Activated CD4-positive, alpha-beta memory T cell treated with anti-CD3 and anti-CD28 coated beads for 36 hours (primary cell): ENCODE measurements around the gene FAM149A. TPM values are rescaled to one million over a fixed set of nuclear protein-coding genes. Genes with fewer than 3 reads are reported as not detected.
A peak's percentile ranks its signal among the peaks of the same experiment; 100 is the strongest.

Source experiments
- CTCF ChIA-PET: fragments of 350-600 bp; sonication (Branson Sonifier 250); formaldehyde crosslinking; loops from one replicate; lab custom pipeline; 2021; ENCODE audit warnings: antibody characterized with exemption, inconsistent platforms; lab: Charles Lee
- POLR2A ChIA-PET: fragments of 350-600 bp; sonication (Branson Sonifier 250); formaldehyde crosslinking; loops from one replicate; lab custom pipeline; 2021; ENCODE audit warnings: antibody characterized with exemption; lab: Charles Lee
- DNase-seq: peaks from one replicate; pipeline ENCODE4 v3.0.0-alpha.2; 2020
- H3K27ac Mint-ChIP-seq: one replicate; pipeline ENCODE4 v1.8.0; 2021; ENCODE audit warnings: mixed read lengths
- H3K27me3 Mint-ChIP-seq: one replicate; pipeline ENCODE4 v1.8.0; 2021; ENCODE audit warnings: mixed read lengths
- H3K36me3 Mint-ChIP-seq: one replicate; pipeline ENCODE4 v1.8.0; 2021; ENCODE audit warnings: mixed read lengths
- H3K4me1 Mint-ChIP-seq: one replicate; pipeline ENCODE4 v1.8.0; 2021; ENCODE audit warnings: low read depth, mixed read lengths
- H3K4me3 Mint-ChIP-seq: one replicate; pipeline ENCODE4 v1.8.0; 2021; ENCODE audit warnings: mild to moderate bottlenecking, mixed read lengths
- H3K9me3 Mint-ChIP-seq: one replicate; pipeline ENCODE4 v1.8.0; 2021; ENCODE audit warnings: mixed read lengths
- intact Hi-C: fragments of 100-400 bp; cut with micrococcal nuclease; formaldehyde crosslinking; loops from one replicate; pipeline ENCODE4 v1.15.1; 2023
- total RNA-seq, 2 experiments: library from RNA; stranded (reverse); gene quantifications; one replicate each; pipeline ENCODE4 v1.2.3, GENCODE V29; 2021

The FAM149A gene
- under 1 TPM; 0.40 to 0.46 TPM for total RNA-seq

DNA sequence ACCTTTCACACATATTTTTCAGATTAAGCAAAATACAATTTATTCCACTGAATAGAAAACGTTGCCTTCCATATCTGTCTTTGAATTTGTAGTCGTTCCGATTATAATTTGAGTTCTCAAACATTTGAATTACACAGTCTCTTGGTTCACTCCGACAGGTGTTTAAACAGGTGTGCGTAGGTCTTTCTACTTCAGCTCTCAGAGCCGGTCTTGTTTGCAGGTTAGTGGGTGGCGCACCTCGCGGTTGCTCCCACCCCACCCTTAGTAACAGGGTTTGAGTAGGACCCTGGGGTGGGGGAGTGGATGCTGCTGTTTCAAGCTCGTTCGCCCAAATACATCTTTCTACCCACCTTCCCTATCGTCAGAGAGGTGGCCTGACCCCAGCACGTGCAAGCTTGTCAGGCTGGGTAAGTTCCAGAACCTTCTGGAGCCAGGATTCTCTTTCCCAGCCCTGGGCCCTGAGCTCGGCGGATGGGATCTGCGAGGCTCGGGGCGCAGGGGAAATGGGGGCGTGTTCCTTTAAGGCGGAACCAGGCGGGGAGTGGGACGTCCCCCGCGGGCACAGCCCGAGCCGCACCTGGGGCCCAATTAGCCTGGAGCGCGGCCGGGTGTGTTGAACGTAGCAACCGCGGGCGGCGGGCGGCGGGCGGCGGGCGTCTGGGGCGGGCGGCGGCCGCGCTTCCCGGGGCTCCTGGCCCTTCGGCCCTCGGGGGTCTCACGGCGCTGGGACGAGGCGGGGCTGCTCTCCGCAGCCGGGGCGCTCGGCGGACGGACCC is at the start of gene FAM149A:
Gene FAM149A (plus strand): TSS at position 591 of the 776 bp plus-strand sequence.
- CTCF ChIA-PET = interaction anchor here (0.5 to 0.8 kb wide), 2 partner anchors 36 to 80 kb away, joined by 3 read pairs; partner anchors contain the start of gene TLR3
- peak; percentile 55 for DNase-seq
- peak within 1 kb of the TSS; percentile 54 for H3K4me3 Mint-ChIP-seq
- H3K36me3 Mint-ChIP-seq = no peaks in the 10 kb centered on the region
- H3K27me3 Mint-ChIP-seq = peaks cover 41% of the 10 kb centered on the region
- peaks cover 7% of the 10 kb centered on the region for H3K4me1 Mint-ChIP-seq
- H3K9me3 Mint-ChIP-seq = no peaks in the 10 kb centered on the region
- H3K27ac Mint-ChIP-seq = no peak within 1 kb of the TSS
- intact Hi-C loops = no loop called here
- POLR2A ChIA-PET = no interaction called here

DNA sequence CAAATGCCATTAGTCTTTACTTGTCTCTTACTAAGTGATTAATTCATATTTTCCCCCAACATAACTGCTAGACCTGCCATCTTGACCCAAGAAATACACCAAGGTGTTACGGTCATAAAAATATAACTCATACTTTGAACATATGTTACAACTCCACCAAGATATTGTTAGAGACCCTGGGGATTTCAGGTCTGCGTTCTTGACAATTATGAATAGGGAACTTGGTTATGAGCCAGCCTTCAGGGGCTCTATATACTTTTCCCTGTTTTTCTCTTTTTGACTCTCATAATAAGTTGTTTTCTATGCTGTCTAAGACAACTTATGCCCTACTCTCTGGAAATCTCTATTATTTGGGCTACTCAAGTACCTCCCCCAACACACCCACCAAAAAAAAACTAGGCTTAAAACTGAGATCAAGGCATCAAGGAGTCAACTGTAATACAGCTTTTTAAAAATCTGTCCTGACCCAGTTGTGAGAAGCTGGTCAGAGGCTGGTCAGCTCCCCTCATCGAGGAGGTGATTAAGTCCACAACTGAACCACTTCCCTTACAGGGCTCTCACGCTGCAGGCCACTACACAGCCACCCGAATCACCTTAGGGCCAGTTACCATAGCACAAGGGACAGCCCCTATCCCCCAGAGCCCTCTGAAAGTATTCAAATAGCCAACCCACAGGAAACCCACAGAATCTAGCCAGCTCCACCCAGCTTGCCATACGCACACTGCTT is 46.1 kb upstream of the FAM149A start:
- Mint-ChIP-seq H3K27me3 (peaks cover 6% of the 10 kb centered on the region), H3K4me3 (no peak overlapping the region), H3K4me1 (peaks cover 6% of the 10 kb centered on the region), H3K27ac (no peak overlapping the region), H3K9me3 (peaks cover 3% of the 10 kb centered on the region), H3K36me3 (peaks cover 3% of the 10 kb centered on the region)
- intact Hi-C loops = no loop called here
- peak; percentile 20 for DNase-seq
- POLR2A ChIA-PET = no interaction called here
- CTCF ChIA-PET = interaction anchor here (0.8 kb wide), 1 partner anchor 13 kb away, joined by 3 read pairs; no protein-coding TSS in a partner anchor

DNA sequence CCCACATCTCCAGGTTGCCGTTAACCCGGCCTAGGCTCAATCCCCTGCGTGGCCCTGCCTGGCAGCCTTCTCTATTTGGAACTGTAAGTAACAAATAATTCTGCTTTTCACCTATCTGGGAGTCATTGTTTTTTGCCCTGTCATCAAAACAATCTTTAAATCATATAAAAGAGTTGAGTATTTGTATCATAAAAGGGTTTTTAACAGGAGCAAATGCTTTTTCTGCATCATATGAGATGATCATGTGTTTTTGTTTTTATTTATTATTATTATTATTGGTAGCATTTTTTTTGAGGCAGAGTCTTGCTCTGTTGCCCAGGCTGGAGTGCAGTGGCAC is 45.6 kb upstream of the FAM149A start:
- H3K36me3 Mint-ChIP-seq = peaks cover 3% of the 10 kb centered on the region
- CTCF ChIA-PET = interaction anchor here (0.8 kb wide), 1 partner anchor 12 kb away, joined by 3 read pairs; no protein-coding TSS in a partner anchor
- intact Hi-C loops = no loop called here
- no peak overlapping the region for H3K4me3 Mint-ChIP-seq
- POLR2A ChIA-PET = no interaction called here
- H3K27me3 Mint-ChIP-seq = peaks cover 8% of the 10 kb centered on the region
- H3K27ac Mint-ChIP-seq = no peak overlapping the region
- H3K4me1 Mint-ChIP-seq = peaks cover 6% of the 10 kb centered on the region
- H3K9me3 Mint-ChIP-seq = peaks cover 3% of the 10 kb centered on the region
- no peak for DNase-seq

DNA sequence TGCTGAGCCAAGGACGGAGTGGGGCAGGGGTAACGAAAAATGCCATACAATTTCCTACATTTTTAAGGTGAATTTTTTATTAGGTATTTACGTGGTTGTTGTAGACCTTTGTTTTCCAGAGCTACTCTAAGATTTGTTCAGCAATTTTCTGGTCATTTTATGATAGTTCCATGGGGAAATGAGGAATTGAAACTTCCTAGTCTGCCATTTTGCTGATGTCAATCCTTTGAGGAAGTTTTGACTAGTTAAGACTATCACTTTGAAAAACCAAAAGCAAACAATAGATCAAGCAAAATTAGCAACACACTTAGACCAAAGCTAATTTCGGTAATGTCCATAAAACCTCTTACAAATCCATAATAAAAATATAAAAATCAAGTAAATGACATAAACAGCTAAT is 42.6 kb upstream of the FAM149A start:
- ChIA-PET POLR2A (no interaction called here), CTCF (interaction anchor here (1.2 kb wide), 1 partner anchor 21 kb away, joined by 3 read pairs; no protein-coding TSS in a partner anchor)
- Mint-ChIP-seq H3K27me3 (peaks cover 9% of the 10 kb centered on the region), H3K4me1 (peaks cover 6% of the 10 kb centered on the region), H3K4me3 (no peak overlapping the region), H3K36me3 (peaks cover 3% of the 10 kb centered on the region), H3K9me3 (peaks cover 3% of the 10 kb centered on the region), H3K27ac (no peak overlapping the region)
- intact Hi-C loops = no loop called here
- no peak for DNase-seq

DNA sequence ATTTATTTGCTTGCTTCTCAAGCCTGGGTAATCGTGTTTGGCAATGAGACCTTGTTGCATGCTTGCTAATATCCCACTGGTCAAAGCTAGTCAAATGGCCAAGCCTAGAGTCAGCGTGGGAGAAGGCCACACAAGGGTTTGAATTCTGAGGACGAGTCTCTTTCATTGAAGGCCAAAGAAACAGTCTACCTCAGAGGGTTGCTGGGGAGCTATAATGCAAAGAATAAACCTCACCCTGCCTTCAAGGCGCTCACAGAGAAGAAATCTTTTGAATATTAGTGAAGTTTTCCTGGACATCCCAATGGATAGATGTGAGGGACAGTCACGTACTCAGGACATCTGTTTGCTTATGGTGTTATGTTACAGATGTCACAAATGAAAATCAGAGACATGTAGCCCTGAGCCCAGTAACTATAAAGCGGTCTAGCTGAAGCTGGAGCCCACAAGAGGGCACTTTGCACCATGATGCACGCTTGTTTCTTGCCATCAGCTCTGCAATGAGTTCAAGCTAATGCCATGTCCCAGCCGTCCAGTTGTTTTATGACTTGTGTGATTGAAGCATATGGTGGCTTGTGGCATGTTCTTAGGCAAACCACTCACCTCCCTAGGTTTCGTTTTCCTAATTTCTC is 36.6 kb upstream of the FAM149A start:
- peak; percentile 58 for DNase-seq
- no peak overlapping the region for H3K27ac Mint-ChIP-seq
- intact Hi-C loops = loop anchor here (1.0 kb wide), 3 partner anchors 69 to 519 kb away; no protein-coding TSS in a partner anchor
- H3K9me3 Mint-ChIP-seq = no peaks in the 10 kb centered on the region
- peaks cover 15% of the 10 kb centered on the region for H3K4me1 Mint-ChIP-seq
- ChIA-PET CTCF (interaction anchor here (0.9 to 2.8 kb wide), 7 partner anchors 11 to 519 kb away, joined by 3 to 17 read pairs (median 8); partner anchors contain the start of gene CYP4V2), POLR2A (no interaction called here)
- H3K36me3 Mint-ChIP-seq = no peaks in the 10 kb centered on the region
- peaks cover 6% of the 10 kb centered on the region for H3K27me3 Mint-ChIP-seq
- H3K4me3 Mint-ChIP-seq = no peak overlapping the region

DNA sequence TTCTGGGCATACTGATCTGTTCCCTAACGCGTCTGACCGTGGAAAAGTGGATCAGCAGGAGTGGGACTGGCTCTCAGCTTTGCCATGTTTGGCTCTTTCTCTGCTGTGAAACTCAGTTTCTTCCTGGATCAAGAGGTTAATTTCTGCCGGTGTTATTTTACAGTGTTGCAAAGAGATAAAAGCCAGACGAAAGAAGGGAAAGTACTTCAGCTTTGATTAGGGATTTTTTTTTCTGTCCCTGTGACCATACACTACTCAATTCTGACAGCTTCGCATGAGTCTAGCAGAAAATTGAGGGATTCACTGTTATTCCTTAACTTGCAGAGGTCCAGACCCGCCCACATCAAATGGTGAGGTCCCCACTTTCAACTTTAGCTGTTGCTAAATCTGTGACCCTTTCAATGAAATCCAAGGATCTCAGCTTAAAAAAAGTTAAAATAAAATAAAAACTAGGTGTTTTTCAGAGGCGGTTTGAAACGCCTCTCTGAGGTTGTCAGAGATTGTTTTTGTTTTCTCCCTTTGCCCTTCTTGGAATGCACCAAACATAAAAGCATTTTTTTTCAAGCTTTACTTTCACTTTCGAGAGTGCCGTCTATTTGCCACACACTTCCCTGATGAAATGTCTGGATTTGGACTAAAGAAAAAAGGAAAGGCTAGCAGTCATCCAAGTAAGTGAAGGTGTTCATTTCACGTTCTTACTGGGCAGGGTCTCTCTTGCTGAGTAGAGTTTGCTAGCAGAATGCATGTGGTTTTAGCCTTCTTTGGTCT is 35.7 kb upstream of the FAM149A start, which contains the start of gene TLR3:
Gene TLR3 (plus strand): TSS at position 576 of the 768 bp plus-strand sequence. CDS start 7,464 bp downstream, outside the sequence.
- POLR2A ChIA-PET = no interaction called here
- H3K4me3 Mint-ChIP-seq = peak within 1 kb of the TSS; percentile 54

DNA sequence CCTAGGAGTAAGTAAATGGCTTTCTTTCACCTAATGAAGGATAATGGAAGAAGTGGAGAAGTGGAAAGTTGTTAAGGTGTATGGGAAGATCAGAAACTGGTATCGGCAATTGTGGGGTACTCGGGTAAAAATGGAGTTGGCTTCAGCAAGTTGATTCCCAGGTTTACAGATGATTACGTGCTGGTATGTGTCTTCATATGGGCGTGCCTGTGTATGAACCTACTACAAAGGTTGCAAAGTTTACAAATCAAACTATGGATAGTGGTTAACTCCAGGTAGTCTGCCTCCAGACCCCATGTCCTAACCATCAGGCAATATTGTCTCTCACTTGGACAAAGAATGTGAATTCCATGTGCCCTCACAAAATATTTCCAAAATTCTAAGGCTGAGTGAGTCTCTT is 34.8 kb upstream of the FAM149A start:
- POLR2A ChIA-PET = no interaction called here
- Mint-ChIP-seq H3K4me3 (no peak overlapping the region), H3K27ac (no peak overlapping the region), H3K27me3 (peaks cover 4% of the 10 kb centered on the region), H3K4me1 (peaks cover 15% of the 10 kb centered on the region), H3K36me3 (no peaks in the 10 kb centered on the region), H3K9me3 (no peaks in the 10 kb centered on the region)
- no peak for DNase-seq
- CTCF ChIA-PET = interaction anchor here (1.1 kb wide), 1 partner anchor 68 kb away, joined by 3 read pairs; no protein-coding TSS in a partner anchor
- intact Hi-C loops = no loop called here

More for the DNA sequence above, 35.7 kb upstream of the FAM149A start, which contains the start of gene TLR3:
- H3K27ac Mint-ChIP-seq = no peak within 1 kb of the TSS
- CTCF ChIA-PET = interaction anchor here (0.8 to 2.8 kb wide), 7 partner anchors 10 to 518 kb away, joined by 3 to 17 read pairs (median 8); partner anchors contain the start of gene CYP4V2
- intact Hi-C loops = loop anchor here (1.0 kb wide), 3 partner anchors 69 to 519 kb away; no protein-coding TSS in a partner anchor
- peaks cover 15% of the 10 kb centered on the region for H3K4me1 Mint-ChIP-seq
- no peak for DNase-seq
- H3K36me3 Mint-ChIP-seq = no peaks in the 10 kb centered on the region
- no peaks in the 10 kb centered on the region for H3K9me3 Mint-ChIP-seq
- peaks cover 6% of the 10 kb centered on the region for H3K27me3 Mint-ChIP-seq

DNA sequence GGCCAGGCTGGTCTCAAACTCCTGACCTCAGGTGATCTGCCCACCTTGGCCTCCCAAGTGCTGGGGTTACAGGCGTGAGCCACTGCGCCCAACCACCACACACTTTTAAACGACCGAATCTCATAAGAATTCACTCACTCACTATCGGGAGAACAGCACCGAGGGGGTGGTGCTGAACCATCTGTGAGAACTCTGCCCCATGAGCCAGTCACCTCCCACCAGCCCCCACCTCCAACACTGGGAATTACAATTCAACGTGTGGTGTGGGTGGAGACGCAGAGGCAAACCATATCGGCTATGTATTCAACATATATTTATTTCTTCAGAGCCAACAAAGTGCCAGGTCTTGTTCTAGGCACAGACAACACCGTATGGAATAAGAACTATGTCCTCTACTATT is 32.0 kb upstream of the FAM149A start:
- POLR2A ChIA-PET = no interaction called here
- CTCF ChIA-PET = no interaction called here
- Mint-ChIP-seq H3K36me3 (no peaks in the 10 kb centered on the region), H3K4me3 (no peak overlapping the region), H3K9me3 (no peaks in the 10 kb centered on the region), H3K27ac (no peak overlapping the region), H3K4me1 (peaks cover 15% of the 10 kb centered on the region), H3K27me3 (no peaks in the 10 kb centered on the region)
- intact Hi-C loops = no loop called here
- DNase-seq = no peak

DNA sequence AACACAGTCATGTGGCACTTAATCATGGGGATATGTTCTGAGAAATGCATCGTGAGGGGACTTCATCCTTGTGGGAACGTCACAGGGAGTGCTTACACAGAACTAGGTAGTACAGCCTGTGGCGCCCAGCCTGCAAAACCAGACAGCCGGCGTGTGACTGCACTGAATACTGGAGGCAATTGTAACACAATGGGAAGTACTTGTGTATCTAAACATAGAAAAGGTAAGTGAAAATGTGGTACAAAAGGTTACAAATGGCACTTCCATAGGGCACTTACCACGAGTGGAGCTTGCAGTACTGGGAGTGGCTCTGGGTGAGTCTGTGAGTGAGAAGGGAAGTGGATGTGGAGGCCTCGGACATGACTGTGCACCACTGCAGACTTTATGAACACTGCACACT is 30.3 kb upstream of the FAM149A start:
- POLR2A ChIA-PET = no interaction called here
- intact Hi-C loops = no loop called here
- no peak for DNase-seq
- H3K9me3 Mint-ChIP-seq = no peaks in the 10 kb centered on the region
- no peak overlapping the region for H3K27ac Mint-ChIP-seq
- no peaks in the 10 kb centered on the region for H3K36me3 Mint-ChIP-seq
- peaks cover 5% of the 10 kb centered on the region for H3K4me1 Mint-ChIP-seq
- H3K27me3 Mint-ChIP-seq = no peaks in the 10 kb centered on the region
- no peak overlapping the region for H3K4me3 Mint-ChIP-seq
- CTCF ChIA-PET = no interaction called here

DNA sequence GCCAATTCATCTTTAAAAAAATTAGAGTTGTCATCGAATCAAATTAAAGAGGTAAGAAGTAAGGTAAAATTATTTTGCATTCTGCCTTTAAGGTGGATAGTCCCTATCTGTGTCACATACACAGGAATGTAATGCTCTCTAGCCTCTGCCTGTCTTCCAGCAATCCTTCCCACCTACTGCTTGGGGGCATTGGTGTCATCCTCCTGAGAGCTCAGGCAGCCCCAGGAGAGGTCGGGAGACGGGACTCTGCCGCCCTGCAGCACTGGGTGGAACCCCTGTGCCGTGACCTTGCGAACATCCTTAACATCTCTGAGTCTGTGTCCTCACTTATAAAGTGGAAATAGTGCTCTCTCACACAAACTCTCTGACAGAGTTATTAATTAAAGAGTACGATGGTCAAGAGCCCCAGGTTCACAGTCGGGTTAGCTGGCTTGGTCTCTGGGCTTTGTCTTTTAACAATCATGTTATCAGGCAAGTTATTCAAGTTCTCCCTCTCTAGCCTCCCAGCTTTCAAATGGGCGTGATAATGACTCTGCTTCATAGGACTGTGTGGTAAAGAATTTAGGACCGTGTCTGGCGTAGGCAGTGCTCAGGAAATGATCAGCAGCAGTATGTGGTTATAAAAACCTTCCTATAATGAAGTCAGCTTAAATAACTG is 25.4 kb upstream of the FAM149A start:
- no peak overlapping the region for H3K27ac Mint-ChIP-seq
- no peak overlapping the region for H3K4me3 Mint-ChIP-seq
- H3K4me1 Mint-ChIP-seq = no peaks in the 10 kb centered on the region
- H3K27me3 Mint-ChIP-seq = no peaks in the 10 kb centered on the region
- no peaks in the 10 kb centered on the region for H3K36me3 Mint-ChIP-seq
- CTCF ChIA-PET = interaction anchor here (0.7 to 2.2 kb wide), 2 partner anchors 11 to 106 kb away, joined by 3 to 8 read pairs; partner anchors contain the start of gene TLR3
- POLR2A ChIA-PET = no interaction called here
- no peak for DNase-seq
- intact Hi-C loops = no loop called here
- no peaks in the 10 kb centered on the region for H3K9me3 Mint-ChIP-seq

DNA sequence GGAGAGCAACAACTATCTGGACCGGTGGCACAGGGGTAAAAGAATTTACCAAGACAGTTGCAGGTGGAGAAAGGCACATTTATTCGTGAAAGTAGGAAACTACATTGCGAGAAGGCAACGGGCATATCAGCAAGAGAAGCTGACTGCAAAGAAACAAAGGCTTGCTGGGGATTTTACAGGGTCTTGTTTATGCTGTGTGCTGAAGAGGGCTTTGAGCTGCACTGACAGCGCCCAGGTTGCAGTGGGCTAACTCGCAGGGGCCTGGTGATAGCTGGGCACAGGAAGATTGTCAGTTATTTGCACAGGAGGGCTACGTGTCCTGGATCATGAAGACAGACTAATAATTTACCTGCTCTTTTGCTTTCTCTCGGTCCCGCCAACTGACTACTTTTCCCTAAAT is 24.8 kb upstream of the FAM149A start:
- Mint-ChIP-seq H3K27ac (no peak overlapping the region), H3K36me3 (no peaks in the 10 kb centered on the region), H3K4me1 (no peaks in the 10 kb centered on the region), H3K4me3 (no peak overlapping the region), H3K9me3 (no peaks in the 10 kb centered on the region), H3K27me3 (no peaks in the 10 kb centered on the region)
- CTCF ChIA-PET = interaction anchor here (2.2 kb wide), 1 partner anchor 11 kb away, joined by 8 read pairs; the partner anchor contains the start of gene TLR3
- intact Hi-C loops = no loop called here
- DNase-seq = no peak
- POLR2A ChIA-PET = no interaction called here
